ENCODE measurements around the gene CFAP53. TPM values are rescaled to one million over a fixed set of nuclear protein-coding genes. Genes with fewer than 3 reads are reported as not detected.

The CFAP53 gene
- total RNA-seq, 2 experiments from 2014 or later, result 0.86 TPM; not detected in 1

GRCh38 chr18:50285631-50286321 lies 19.5 kb upstream of the CFAP53 start:
- peaks cover 6% of the 10 kb centered on the region for H3K4me1 ChIP-seq (ENCODE audit: insufficient read depth, low read length, poor library complexity, severe bottlenecking)
- peak overlapping the region; percentile 100 for H3K4me3 ChIP-seq (ENCODE audit: low read depth, low read length, poor library complexity, severe bottlenecking)
- ChIA-PET CTCF (ENCODE audit: unreplicated experiment) (no interaction called here), POLR2A (no interaction called here)
- no peak for DNase-seq (ENCODE audit: low spot score)
- intact Hi-C loops (cut with micrococcal nuclease; ENCODE audit: unreplicated experiment), result loop anchor here (2.0 kb wide), 1 partner anchor 21 kb away; no protein-coding TSS in a partner anchor
- peaks cover 20% of the 10 kb centered on the region for H3K79me2 ChIP-seq (ENCODE audit: insufficient read depth, low read depth, low read length)
- no peak overlapping the region for H2AFZ ChIP-seq (ENCODE audit: low read length)
- H3K27ac ChIP-seq (ENCODE audit: low read depth, low read length, poor library complexity, severe bottlenecking), result no peak overlapping the region
- no peaks in the 10 kb centered on the region for H4K20me1 ChIP-seq (ENCODE audit: insufficient read depth, low read length)
- no peak for TF ChIP-seq EZH2phosphoT487 (IDR thresholded peaks at IDR 0.05; ENCODE audit: borderline replicate concordance, low read depth, low read length)
- TF ChIP-seq CTCF (conservative IDR thresholded peaks at IDR 0.05; ENCODE audit: low read length), result no peak
- peaks cover 40% of the 10 kb centered on the region for H3K36me3 ChIP-seq (ENCODE audit: insufficient read depth, low read length)
- H3K9me3 ChIP-seq (ENCODE audit: low read length), result no peaks in the 10 kb centered on the region
- no TSS peak for BruUV-seq (replicated peaks)
- H3K4me2 ChIP-seq (ENCODE audit: low read length), result peak overlapping the region; percentile 72
- no peaks in the 10 kb centered on the region for H3K9me2 ChIP-seq (ENCODE audit: insufficient read depth, low read length)

GRCh38 chr18:50285071-50285470 lies 18.8 kb upstream of the CFAP53 start:
- peaks cover 10% of the 10 kb centered on the region for H3K4me1 ChIP-seq (ENCODE audit: insufficient read depth, low read length, poor library complexity, severe bottlenecking)
- H3K4me2 ChIP-seq (ENCODE audit: low read length), result no peak overlapping the region
- intact Hi-C loops (cut with micrococcal nuclease; ENCODE audit: unreplicated experiment), result no loop called here

More at GRCh38 chr18:50285071-50285470, 18.8 kb upstream of the CFAP53 start:
- H3K79me2 ChIP-seq (ENCODE audit: insufficient read depth, low read depth, low read length), result peaks cover 27% of the 10 kb centered on the region
- no peaks in the 10 kb centered on the region for H3K9me2 ChIP-seq (ENCODE audit: insufficient read depth, low read length)
- ChIA-PET POLR2A (no interaction called here), CTCF (ENCODE audit: unreplicated experiment) (no interaction called here)
- no peaks in the 10 kb centered on the region for H4K20me1 ChIP-seq (ENCODE audit: insufficient read depth, low read length)
- no peak for TF ChIP-seq CTCF (conservative IDR thresholded peaks at IDR 0.05; ENCODE audit: low read length)
- TF ChIP-seq EZH2phosphoT487 (IDR thresholded peaks at IDR 0.05; ENCODE audit: borderline replicate concordance, low read depth, low read length), result no peak
- peaks cover 40% of the 10 kb centered on the region for H3K36me3 ChIP-seq (ENCODE audit: insufficient read depth, low read length)
- DNase-seq (ENCODE audit: low spot score), result no peak
- BruUV-seq (replicated peaks), result no TSS peak
- H3K4me3 ChIP-seq (ENCODE audit: low read depth, low read length, poor library complexity, severe bottlenecking), result no peak overlapping the region
- no peaks in the 10 kb centered on the region for H3K9me3 ChIP-seq (ENCODE audit: low read length)
- no peak overlapping the region for H3K27ac ChIP-seq (ENCODE audit: low read depth, low read length, poor library complexity, severe bottlenecking)
- no peak overlapping the region for H2AFZ ChIP-seq (ENCODE audit: low read length)
